Urinary bladder (tissue), 4 donors: ENCODE results near the gene COL5A1. TPM values are rescaled to one million over a fixed set of nuclear protein-coding genes. Genes with fewer than 3 reads are reported as not detected.

Experiments used
- DNase-seq: peaks from one replicate; pipeline ENCODE4 v3.0.0-alpha.2; 2015; ENCODE audit errors: extremely low spot score
- H3K27ac ChIP-seq: one replicate; pipeline ENCODE4 v1.5.1; 2013; ENCODE audit warnings: low read depth, mild to moderate bottlenecking, moderate library complexity
- H3K36me3 ChIP-seq: one replicate; pipeline ENCODE4 v1.6.1; 2013; ENCODE audit warnings: mild to moderate bottlenecking, moderate library complexity; ENCODE audit not compliant: insufficient read depth
- H3K4me1 ChIP-seq: one replicate; pipeline ENCODE4 v1.6.1; 2013; ENCODE audit warnings: mild to moderate bottlenecking, moderate library complexity; ENCODE audit not compliant: insufficient read depth
- H3K4me3 ChIP-seq: one replicate; pipeline ENCODE4 v1.5.1; 2013; ENCODE audit warnings: low read depth, low read length
- WGBS: extraction: QIAGEN DNeasy Blood & Tissue Kit; methylation state at CpG from one replicate; pipeline ENCODE4 v1.1.7; 2013; 5-methylcytosine and 5-hydroxymethylcytosine counted together
- polyA plus RNA-seq: library from polyadenylated mRNA; stranded (reverse); fragments of 200-250 nt; gene quantifications from one replicate; pipeline ENCODE4 v1.2.3, GENCODE V29; 2013
- total RNA-seq: library from RNA; depleted of rRNA; stranded (reverse); fragments of >200 nt; gene quantifications from one replicate; pipeline ENCODE4 v1.2.3, GENCODE V29; 2014
- donor health status: healthy with polysubstance abuse.
- donor health status: healthy.

Gene COL5A1
- total and polyA plus RNA-seq, 2 donors: 68.5 to 622 TPM

- H3K4me1 ChIP-seq: no peaks in the 10 kb centered on the region
- DNase-seq: no peak
- no peaks in the 10 kb centered on the region for H3K36me3 ChIP-seq
- H3K4me3 ChIP-seq: no peak overlapping the region
- 48% methylated on average over 9 of the region's 9 CpGs for WGBS
- peak overlapping the region; percentile 0 for H3K27ac ChIP-seq
Observed at GRCh38 chr9:134645607-134646365, 4.2 kb downstream of the COL5A1 start.

- Histone ChIP-seq H3K36me3 (no peaks in the 10 kb centered on the region), H3K4me1 (no peaks in the 10 kb centered on the region), H3K27ac (no peak overlapping the region), H3K4me3 (no peak overlapping the region)
- 48% methylated on average over 33 of the region's 33 CpGs for WGBS
- DNase-seq: no peak
Observed at GRCh38 chr9:134647359-134648080, 5.9 kb downstream of the COL5A1 start.

- H3K4me3 ChIP-seq: no peak overlapping the region
- H3K27ac ChIP-seq: peak overlapping the region; percentile 29
- no peaks in the 10 kb centered on the region for H3K36me3 ChIP-seq
- H3K4me1 ChIP-seq: no peaks in the 10 kb centered on the region
- no peak for DNase-seq
- WGBS: 77% methylated on average over 20 of the region's 20 CpGs
Observed at GRCh38 chr9:134648701-134649530, 7.3 kb downstream of the COL5A1 start.

- H3K27ac ChIP-seq: no peak overlapping the region
- H3K4me1 ChIP-seq: no peaks in the 10 kb centered on the region
- no peak for DNase-seq
- 90% methylated on average over 26 of the region's 26 CpGs for WGBS
- H3K4me3 ChIP-seq: no peak overlapping the region
- no peaks in the 10 kb centered on the region for H3K36me3 ChIP-seq
Observed at GRCh38 chr9:134650431-134651190, 9.0 kb downstream of the COL5A1 start.

GRCh38 chr9:134651226-134651905 lies 9.8 kb downstream of the COL5A1 start:
- H3K36me3 ChIP-seq: no peaks in the 10 kb centered on the region
- H3K4me1 ChIP-seq: no peaks in the 10 kb centered on the region
- no peak overlapping the region for H3K4me3 ChIP-seq
- DNase-seq: no peak
- WGBS: 73% methylated on average over 10 of the region's 10 CpGs
- H3K27ac ChIP-seq: no peak overlapping the region

- H3K36me3 ChIP-seq: no peaks in the 10 kb centered on the region
- no peak overlapping the region for H3K27ac ChIP-seq
- H3K4me1 ChIP-seq: no peaks in the 10 kb centered on the region
- WGBS: 75% methylated on average over 28 of the region's 28 CpGs
- H3K4me3 ChIP-seq: no peak overlapping the region
- no peak for DNase-seq
Observed at GRCh38 chr9:134652291-134653225, 11.0 kb downstream of the COL5A1 start.

- Histone ChIP-seq H3K4me3 (no peak overlapping the region), H3K36me3 (no peaks in the 10 kb centered on the region), H3K4me1 (no peaks in the 10 kb centered on the region), H3K27ac (no peak overlapping the region)
- WGBS: 69% methylated on average over 17 of the region's 17 CpGs
- DNase-seq: no peak
Observed at GRCh38 chr9:134653259-134654009, 11.8 kb downstream of the COL5A1 start.

GRCh38 chr9:134655101-134655500 lies 13.5 kb downstream of the COL5A1 start:
- DNase-seq: no peak
- Histone ChIP-seq H3K4me1 (no peaks in the 10 kb centered on the region), H3K27ac (no peak overlapping the region), H3K4me3 (no peak overlapping the region), H3K36me3 (no peaks in the 10 kb centered on the region)
- 54% methylated on average over 11 of the region's 11 CpGs for WGBS

- WGBS: 57% methylated on average over 10 of the region's 10 CpGs
- DNase-seq: no peak
- no peak overlapping the region for H3K27ac ChIP-seq
- H3K4me1 ChIP-seq: no peaks in the 10 kb centered on the region
- no peak overlapping the region for H3K4me3 ChIP-seq
- H3K36me3 ChIP-seq: no peaks in the 10 kb centered on the region
Observed at GRCh38 chr9:134655586-134656333, 14.2 kb downstream of the COL5A1 start.

- no peak overlapping the region for H3K27ac ChIP-seq
- no peaks in the 10 kb centered on the region for H3K4me1 ChIP-seq
- H3K36me3 ChIP-seq: no peaks in the 10 kb centered on the region
- H3K4me3 ChIP-seq: no peak overlapping the region
- DNase-seq: no peak
- WGBS: 46% methylated on average over 12 of the region's 12 CpGs
Observed at GRCh38 chr9:134656334-134657006, 14.9 kb downstream of the COL5A1 start.
